Sigmoid colon (tissue), 4 donors: ENCODE measurements around the gene NLRP5.

Source experiments
- POLR2AphosphoS5 ChIP-seq, 4 donors: sonication (generic); formaldehyde crosslinking; IDR thresholded peaks; one replicate each; pipeline ENCODE4 v1.6.1; 2017; ENCODE audit warnings: antibody characterized with exemption in 4 of 4
- TF ChIP-seq, protein P1 (sequence below), 4 experiments: fragments of 450-650 bp in 3 of 4; fragments of 200-600 bp in 1 of 4; IDR thresholded peaks; one replicate each; pipeline ENCODE4 v1.5.1; 2016 to 2019; ENCODE audit warnings: antibody characterized with exemption in 4 of 4, mild to moderate bottlenecking in 3 of 4, moderate library complexity in 2 of 4

DNA sequence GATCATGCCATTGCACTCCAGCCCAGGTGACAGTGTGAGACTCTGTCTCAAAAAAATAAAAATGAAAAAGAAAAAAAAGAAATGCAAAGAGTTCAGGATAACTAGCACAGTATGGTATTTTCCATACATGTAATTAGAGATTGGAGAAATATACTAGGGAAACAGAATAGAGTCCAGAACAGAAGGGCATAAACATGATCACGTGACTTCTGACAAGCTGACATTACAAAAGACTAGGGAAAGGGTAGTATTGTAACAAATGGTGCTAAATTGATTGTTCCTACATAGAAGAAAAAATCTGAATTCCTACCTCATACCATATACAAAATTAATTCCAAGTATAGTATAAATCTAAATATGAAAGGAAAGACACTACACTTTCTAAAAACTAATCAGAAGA, 1.3 kb upstream of the NLRP5 start:
- TF ChIP-seq, protein P1, sequence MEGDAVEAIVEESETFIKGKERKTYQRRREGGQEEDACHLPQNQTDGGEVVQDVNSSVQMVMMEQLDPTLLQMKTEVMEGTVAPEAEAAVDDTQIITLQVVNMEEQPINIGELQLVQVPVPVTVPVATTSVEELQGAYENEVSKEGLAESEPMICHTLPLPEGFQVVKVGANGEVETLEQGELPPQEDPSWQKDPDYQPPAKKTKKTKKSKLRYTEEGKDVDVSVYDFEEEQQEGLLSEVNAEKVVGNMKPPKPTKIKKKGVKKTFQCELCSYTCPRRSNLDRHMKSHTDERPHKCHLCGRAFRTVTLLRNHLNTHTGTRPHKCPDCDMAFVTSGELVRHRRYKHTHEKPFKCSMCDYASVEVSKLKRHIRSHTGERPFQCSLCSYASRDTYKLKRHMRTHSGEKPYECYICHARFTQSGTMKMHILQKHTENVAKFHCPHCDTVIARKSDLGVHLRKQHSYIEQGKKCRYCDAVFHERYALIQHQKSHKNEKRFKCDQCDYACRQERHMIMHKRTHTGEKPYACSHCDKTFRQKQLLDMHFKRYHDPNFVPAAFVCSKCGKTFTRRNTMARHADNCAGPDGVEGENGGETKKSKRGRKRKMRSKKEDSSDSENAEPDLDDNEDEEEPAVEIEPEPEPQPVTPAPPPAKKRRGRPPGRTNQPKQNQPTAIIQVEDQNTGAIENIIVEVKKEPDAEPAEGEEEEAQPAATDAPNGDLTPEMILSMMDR (IDR thresholded peaks at IDR 0.05) = no peak
- TF ChIP-seq POLR2AphosphoS5 (IDR thresholded peaks at IDR 0.05) = no peak
